HEK293T (cell line): ENCODE measurements around the gene CAMK2G.

Experiments
- ARNT ChIP-seq: fragments of 450-650 bp; IDR thresholded peaks from 2 replicates; pipeline ENCODE4 v1.6.1; 2017; ENCODE audit warnings: mild to moderate bottlenecking
- CTBP1 ChIP-seq: fragments of 450-650 bp; IDR thresholded peaks from 2 replicates; pipeline ENCODE4 v1.6.1; 2016; ENCODE audit warnings: borderline replicate concordance
- ELF4 ChIP-seq: fragments of 450-650 bp; IDR thresholded peaks from 2 replicates; pipeline ENCODE4 v1.6.1; 2017; ENCODE audit warnings: antibody characterized with exemption
- FOXA1 ChIP-seq: fragments of 450-650 bp; IDR thresholded peaks from 2 replicates; pipeline ENCODE4 v1.6.1; 2016; ENCODE audit warnings: mild to moderate bottlenecking
- FOXK2 ChIP-seq: fragments of 450-650 bp; IDR thresholded peaks from 2 replicates; pipeline ENCODE4 v1.6.1; 2016; ENCODE audit warnings: mild to moderate bottlenecking
- FOXM1 ChIP-seq: fragments of 450-650 bp; IDR thresholded peaks from 2 replicates; pipeline ENCODE4 v1.6.1; 2017; ENCODE audit warnings: mild to moderate bottlenecking, borderline replicate concordance
- L3MBTL2 ChIP-seq: fragments of 450-650 bp; conservative IDR thresholded peaks from 2 replicates; pipeline ENCODE4 v1.6.1; 2016; ENCODE audit warnings: mild to moderate bottlenecking
- PKNOX1 ChIP-seq: fragments of 450-650 bp; IDR thresholded peaks from 2 replicates; pipeline ENCODE4 v1.6.1; 2016
- SP1 ChIP-seq: fragments of 450-650 bp; IDR thresholded peaks from 2 replicates; pipeline ENCODE4 v1.6.1; 2017
- SUZ12 ChIP-seq: fragments of 450-650 bp; IDR thresholded peaks from 2 replicates; pipeline ENCODE4 v1.6.1; 2016; ENCODE audit warnings: mild to moderate bottlenecking

DNA sequence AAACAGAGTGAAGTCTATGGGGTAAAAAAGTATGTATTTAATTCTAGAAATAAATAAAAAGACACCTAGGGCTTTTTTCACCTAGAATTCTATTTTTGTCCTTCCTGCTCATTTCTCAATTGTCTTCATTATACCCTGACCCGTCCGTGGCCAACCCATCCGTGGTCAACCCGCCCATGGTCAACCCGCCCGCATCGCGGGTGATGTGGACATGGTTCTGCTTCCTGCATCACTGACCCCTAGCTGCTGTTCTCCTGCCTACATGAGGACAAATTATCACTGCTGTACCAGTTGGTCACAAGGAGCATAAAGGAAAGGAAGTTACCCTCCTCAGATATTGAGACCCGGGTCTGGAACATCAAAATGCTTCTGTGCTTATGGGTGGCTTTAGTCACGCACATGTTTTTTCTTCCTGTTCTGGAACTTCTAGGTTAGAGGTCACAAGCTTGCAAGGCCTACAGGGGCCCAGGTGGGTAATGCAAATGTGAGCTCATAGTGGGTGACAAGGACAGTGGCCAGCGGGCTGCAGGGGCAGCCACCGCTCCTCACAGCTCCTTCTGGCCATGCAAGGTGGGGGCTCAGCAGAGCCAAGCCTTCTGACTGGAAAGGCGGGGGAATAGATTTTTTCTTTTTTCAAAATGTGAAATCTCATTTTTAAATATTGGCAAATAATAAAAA lies 15.5 kb downstream of the CAMK2G start:
- TF ChIP-seq SP1 (no peak), ARNT (no peak), FOXK2 (no peak), CTBP1 (no peak), SUZ12 (no peak), PKNOX1 (no peak), FOXA1 (no peak), L3MBTL2 (no peak), ELF4 (no peak), FOXM1 (no peak)
